ENCODE results near the gene UNC5C. TPM values are rescaled to one million over a fixed set of nuclear protein-coding genes. Genes with fewer than 3 reads are reported as not detected.

The UNC5C gene
- total RNA-seq, 4 donors from 2014 or later: 2.2 to 19.0 (median 2.5) TPM

- no peaks in the 10 kb centered on the region for H3K4me1 ChIP-seq
- H3K27me3 ChIP-seq: no peaks in the 10 kb centered on the region
- no peak for TF ChIP-seq POLR2A (IDR thresholded peaks at IDR 0.05)
- peak in 1 of 6 experiments; percentile 5 for TF ChIP-seq CTCF (IDR thresholded peaks at IDR 0.05)
- no peaks in the 10 kb centered on the region for H3K36me3 ChIP-seq
- no peak overlapping the region for H3K4me3 ChIP-seq
- no peaks in the 10 kb centered on the region for H3K9me3 ChIP-seq
- DNase-seq: no peak
- H3K27ac ChIP-seq: peak overlapping the region in 2 of 4 donors; percentile 18 to 33
Observed at GRCh38 chr4:95544113-95545103, 4.4 kb downstream of the UNC5C start.

GRCh38 chr4:95541889-95542607 is 6.7 kb downstream of the UNC5C start:
- Histone ChIP-seq H3K9me3 (no peaks in the 10 kb centered on the region), H3K36me3 (no peaks in the 10 kb centered on the region), H3K27ac (peak overlapping the region in 2 of 4 donors; percentile 3 to 7), H3K4me1 (no peaks in the 10 kb centered on the region), H3K4me3 (no peak overlapping the region), H3K27me3 (no peaks in the 10 kb centered on the region)
- DNase-seq: no peak
- TF ChIP-seq CTCF (IDR thresholded peaks at IDR 0.05) (no peak), POLR2A (IDR thresholded peaks at IDR 0.05) (no peak)

GRCh38 chr4:95541094-95541493 is 7.7 kb downstream of the UNC5C start:
- no peak overlapping the region for H3K27ac ChIP-seq
- H3K36me3 ChIP-seq: no peaks in the 10 kb centered on the region
- no peak overlapping the region for H3K4me3 ChIP-seq
- H3K9me3 ChIP-seq: no peaks in the 10 kb centered on the region
- no peaks in the 10 kb centered on the region for H3K4me1 ChIP-seq
- TF ChIP-seq POLR2A (IDR thresholded peaks at IDR 0.05) (no peak), CTCF (IDR thresholded peaks at IDR 0.05) (no peak)
- no peaks in the 10 kb centered on the region for H3K27me3 ChIP-seq
- no peak for DNase-seq

- no peak for DNase-seq
- Histone ChIP-seq H3K27ac (no peak overlapping the region), H3K27me3 (no peaks in the 10 kb centered on the region), H3K9me3 (no peaks in the 10 kb centered on the region), H3K36me3 (no peaks in the 10 kb centered on the region), H3K4me3 (no peak overlapping the region), H3K4me1 (no peaks in the 10 kb centered on the region)
- TF ChIP-seq CTCF (IDR thresholded peaks at IDR 0.05): no peak
- no peak for TF ChIP-seq POLR2A (IDR thresholded peaks at IDR 0.05)
Observed at GRCh38 chr4:95540227-95540626, 8.5 kb downstream of the UNC5C start.

- H3K36me3 ChIP-seq: no peaks in the 10 kb centered on the region
- no peak for DNase-seq
- H3K4me1 ChIP-seq: no peaks in the 10 kb centered on the region
- no peak overlapping the region for H3K27ac ChIP-seq
- no peaks in the 10 kb centered on the region for H3K27me3 ChIP-seq
- TF ChIP-seq POLR2A (IDR thresholded peaks at IDR 0.05): no peak
- no peak for TF ChIP-seq CTCF (IDR thresholded peaks at IDR 0.05)
- H3K4me3 ChIP-seq: no peak overlapping the region
- no peaks in the 10 kb centered on the region for H3K9me3 ChIP-seq
Observed at GRCh38 chr4:95539106-95539505, 9.7 kb downstream of the UNC5C start.
